ENCODE measurements around the gene GABARAP. TPM values are rescaled to one million over a fixed set of nuclear protein-coding genes. Genes with fewer than 3 reads are reported as not detected.

GABARAP gene
- total and polyA plus RNA-seq, 2 of the 4 experiments (the other 2 are of a cell fraction) = 77.8 to 780 TPM

GRCh38 chr17:7234083-7234951, 7.9 kb downstream of the GABARAP start, which contains the start of gene DVL2:
Gene DVL2, minus strand, starts transcription at chr17:7234517. Its CDS starts 255 bp downstream, at chr17:7234262.
- DNase-seq = peak; percentile 94
- Histone ChIP-seq H3K14ac (replicated peaks; ENCODE audit: low read depth, low read length) (peak within 1 kb of the TSS; percentile 99), H2AK9ac (replicated peaks; ENCODE audit: low read depth, low read length, poor library complexity) (peak within 1 kb of the TSS; percentile 99), H3K4me1 (ENCODE audit: control insufficient read depth, insufficient read depth, low read length) (peaks cover 5% of the 10 kb centered on the region), H3K27me3 (ENCODE audit: control insufficient read depth, insufficient read depth, low read length) (no peaks in the 10 kb centered on the region), H2BK15ac (ENCODE audit: low read depth, low read length) (0 out of 3 replicates have a peak within 1 kb of the TSS, but pooled peaks have one; percentile 2), H4K8ac (ENCODE audit: low read depth in 2 of 2, low read length in 2 of 2) (peak within 1 kb of the TSS; percentile 69 to 87), H3K9me3 (ENCODE audit: control insufficient read depth, insufficient read depth, low read length) (no peaks in the 10 kb centered on the region), H3K4ac (ENCODE audit: low read depth, low read length) (peak within 1 kb of the TSS; percentile 98), H3K36me3 (ENCODE audit: control insufficient read depth, insufficient read depth, low read length) (peaks cover 36% of the 10 kb centered on the region), H3K9me1 (ENCODE audit: insufficient read depth, low read length) (peaks cover 9% of the 10 kb centered on the region), H2BK5ac (ENCODE audit: low read depth, low read length, poor library complexity, severe bottlenecking) (peak within 1 kb of the TSS; percentile 92), H3K9ac (ENCODE audit: low read depth, low read length) (peak within 1 kb of the TSS; percentile 99), H3K56ac (ENCODE audit: extremely low read depth, insufficient read depth, low read length) (peak within 1 kb of the TSS; percentile 86), H4K20me1 (ENCODE audit: insufficient read depth, low read length) (peaks cover 53% of the 10 kb centered on the region), H2BK20ac (ENCODE audit: low read depth, low read length) (no peak within 1 kb of the TSS), H3K79me1 (ENCODE audit: low read depth in 1 of 2, low read length in 2 of 2) (peaks cover 15 to 78% of the 10 kb centered on the region in 2 experiments), H4K91ac (ENCODE audit: insufficient read depth, low read depth, low read length) (peak within 1 kb of the TSS; percentile 91), H3K4me2 (ENCODE audit: low read depth, low read length) (peak within 1 kb of the TSS; percentile 97), H3K27ac (ENCODE audit: insufficient read depth, low read length) (peak within 1 kb of the TSS; percentile 92), H3K4me3 (ENCODE audit: insufficient read depth, low read depth, low read length) (peak within 1 kb of the TSS; percentile 94), H3K18ac (ENCODE audit: low read depth, low read length) (peak within 1 kb of the TSS; percentile 77), H3K23ac (ENCODE audit: low read depth, low read length) (peak within 1 kb of the TSS; percentile 99), H2AK5ac (ENCODE audit: low read depth, low read length) (peak within 1 kb of the TSS; percentile 97), H2BK120ac (ENCODE audit: low read depth, low read length) (peak within 1 kb of the TSS; percentile 40; the same call in 1 of the 2 replicates), H2AFZ (replicated peaks; ENCODE audit: low read length, poor library complexity) (peak within 1 kb of the TSS; percentile 97), H4K5ac (ENCODE audit: low read depth, low read length) (peak within 1 kb of the TSS; percentile 90)
- in situ Hi-C loops (cut with MboI; ENCODE audit: low sequenced_read_pairs) = loop anchor here (25.0 kb wide), 1 partner anchor 928 kb away; the partner anchor contains the start of genes PER1 and VAMP2
- intact Hi-C loops (cut with micrococcal nuclease) = loop anchor here (2.0 kb wide), 1 partner anchor 14 kb away; no protein-coding TSS in a partner anchor
- ChIA-PET POLR2A (ENCODE audit: unreplicated experiment) (interaction anchor here (1.0 kb wide), 2 partner anchors 10 to 13 kb away, joined by 3 to 4 read pairs; no protein-coding TSS in a partner anchor), CTCF (no interaction called here)
- WGBS, 2 experiments (ENCODE audit: extremely low coverage in 2 of 2, insufficient read length in 1 of 2) = 1% methylated on average over 19 of the region's 72 CpGs; no CpG with 5 or more reads in 1 of the 2 experiments
- peak; percentile 52 for ATAC-seq (ENCODE audit: low read depth)
- BruUV-seq (replicated peaks) = no TSS peak
- dilution Hi-C loops (cut with HindIII; ENCODE audit: low sequenced_read_pairs, unreplicated experiment) = no loop called here
- TF ChIP-seq ELK1 (IDR thresholded peaks at IDR 0.05; ENCODE audit: borderline replicate concordance, low read depth, low read length) (no peak), CHD1 (IDR thresholded peaks at IDR 0.05; ENCODE audit: low read depth, low read length) (no peak), MAFK (IDR thresholded peaks at IDR 0.05; ENCODE audit: low read depth, low read length) (no peak), CTCF (conservative IDR thresholded peaks at IDR 0.05; ENCODE audit: low read depth, low read length) (no peak), RFX5 (IDR thresholded peaks at IDR 0.05; ENCODE audit: low read depth, low read length) (no peak), NFE2L2 (IDR thresholded peaks at IDR 0.05; ENCODE audit: low read depth, low read length) (no peak), RCOR1 (IDR thresholded peaks at IDR 0.05; ENCODE audit: insufficient replicate concordance, low read length) (no peak), BHLHE40 (IDR thresholded peaks at IDR 0.05; ENCODE audit: low read depth, low read length) (peak; percentile 95), CEBPB (IDR thresholded peaks at IDR 0.05; ENCODE audit: low read depth, low read length) (no peak), FOS (IDR thresholded peaks at IDR 0.05; ENCODE audit: low read depth, low read length) (peak; percentile 100), USF2 (IDR thresholded peaks at IDR 0.05; ENCODE audit: low read depth, low read length) (peak; percentile 100), POLR2A (IDR thresholded peaks at IDR 0.05; ENCODE audit: low read depth, low read length) (no peak; the same call in 1 of the 2 replicates), RAD21 (IDR thresholded peaks at IDR 0.05; ENCODE audit: low read length) (no peak)

All from IMR-90 (cell line).